Measurements from ENCODE around the gene SDK1.
"Not testable (repeated sequence)": the region's sequence is repeated elsewhere in the genome, so short reads cannot be mapped to it uniquely, and the experiment has no call there.

The SDK1 gene

DNA sequence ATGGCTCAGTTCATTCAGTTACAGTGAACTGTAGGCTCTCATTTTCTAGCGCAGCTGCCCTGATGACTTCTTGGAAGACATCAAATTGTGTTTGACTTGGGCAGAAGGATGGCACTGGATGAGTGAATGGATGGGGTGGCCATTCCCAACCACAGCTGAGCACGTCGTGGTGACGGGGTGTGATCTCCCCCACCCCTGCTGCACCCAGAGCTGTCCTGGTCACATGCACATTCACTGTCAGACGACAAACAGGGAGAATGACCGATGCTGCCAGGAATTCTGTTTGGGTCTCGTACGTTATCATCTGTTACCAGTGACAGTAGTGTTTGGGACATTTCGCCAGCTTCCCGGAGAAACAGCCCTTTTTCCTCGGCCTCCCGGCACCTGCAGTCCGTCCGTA, 623.2 kb downstream of the SDK1 start:
- DNase-seq (ENCODE audit: low read depth): no peak
- TF ChIP-seq, protein P1, sequence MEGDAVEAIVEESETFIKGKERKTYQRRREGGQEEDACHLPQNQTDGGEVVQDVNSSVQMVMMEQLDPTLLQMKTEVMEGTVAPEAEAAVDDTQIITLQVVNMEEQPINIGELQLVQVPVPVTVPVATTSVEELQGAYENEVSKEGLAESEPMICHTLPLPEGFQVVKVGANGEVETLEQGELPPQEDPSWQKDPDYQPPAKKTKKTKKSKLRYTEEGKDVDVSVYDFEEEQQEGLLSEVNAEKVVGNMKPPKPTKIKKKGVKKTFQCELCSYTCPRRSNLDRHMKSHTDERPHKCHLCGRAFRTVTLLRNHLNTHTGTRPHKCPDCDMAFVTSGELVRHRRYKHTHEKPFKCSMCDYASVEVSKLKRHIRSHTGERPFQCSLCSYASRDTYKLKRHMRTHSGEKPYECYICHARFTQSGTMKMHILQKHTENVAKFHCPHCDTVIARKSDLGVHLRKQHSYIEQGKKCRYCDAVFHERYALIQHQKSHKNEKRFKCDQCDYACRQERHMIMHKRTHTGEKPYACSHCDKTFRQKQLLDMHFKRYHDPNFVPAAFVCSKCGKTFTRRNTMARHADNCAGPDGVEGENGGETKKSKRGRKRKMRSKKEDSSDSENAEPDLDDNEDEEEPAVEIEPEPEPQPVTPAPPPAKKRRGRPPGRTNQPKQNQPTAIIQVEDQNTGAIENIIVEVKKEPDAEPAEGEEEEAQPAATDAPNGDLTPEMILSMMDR (IDR thresholded peaks at IDR 0.05; ENCODE audit: low read depth, low read length, missing control alignments): no peak
- no peak overlapping the region for H3K4me3 ChIP-seq (ENCODE audit: low read depth, low read length)
- in situ Hi-C loops (cut with HindIII; ENCODE audit: low sequenced_read_pairs): no loop called here

DNA sequence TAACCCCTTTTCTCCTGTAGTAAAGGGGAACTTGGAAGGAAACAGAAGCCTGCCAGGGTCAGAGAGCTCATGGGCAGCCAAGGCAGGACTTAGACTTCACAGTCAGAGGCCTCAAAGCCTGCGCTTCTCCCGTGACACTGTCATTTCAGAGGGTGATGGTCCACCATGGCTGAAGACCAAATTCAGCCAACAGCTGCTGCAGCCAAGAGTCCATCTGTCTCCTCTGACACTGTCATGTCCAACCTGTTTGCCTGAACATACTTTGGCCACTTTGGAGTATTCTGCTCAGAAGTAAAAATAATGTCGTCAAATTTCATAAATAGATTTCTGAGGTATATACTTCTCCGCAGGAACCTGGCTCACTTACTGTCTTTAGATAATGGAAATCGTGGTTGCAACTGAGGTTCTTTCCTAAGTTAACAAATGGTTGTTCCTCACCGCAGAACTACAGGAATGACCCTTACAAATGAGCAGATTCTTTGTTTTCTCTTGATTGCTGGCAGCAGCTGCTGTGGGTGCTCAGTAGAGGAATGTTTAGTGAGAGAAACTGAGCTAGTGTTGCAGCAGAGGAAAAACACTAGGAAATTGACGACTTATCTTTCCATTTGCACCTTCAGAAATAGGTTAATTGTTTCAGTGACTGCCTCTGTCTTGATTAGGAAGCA, 626.5 kb downstream of the SDK1 start:
- in situ Hi-C loops (cut with HindIII; ENCODE audit: low sequenced_read_pairs): no loop called here
- peak; percentile 81 for DNase-seq (ENCODE audit: low read depth)
- H3K4me3 ChIP-seq (ENCODE audit: low read depth, low read length): no peak overlapping the region
- TF ChIP-seq, protein P1 (IDR thresholded peaks at IDR 0.05; ENCODE audit: low read depth, low read length, missing control alignments): no peak

DNA sequence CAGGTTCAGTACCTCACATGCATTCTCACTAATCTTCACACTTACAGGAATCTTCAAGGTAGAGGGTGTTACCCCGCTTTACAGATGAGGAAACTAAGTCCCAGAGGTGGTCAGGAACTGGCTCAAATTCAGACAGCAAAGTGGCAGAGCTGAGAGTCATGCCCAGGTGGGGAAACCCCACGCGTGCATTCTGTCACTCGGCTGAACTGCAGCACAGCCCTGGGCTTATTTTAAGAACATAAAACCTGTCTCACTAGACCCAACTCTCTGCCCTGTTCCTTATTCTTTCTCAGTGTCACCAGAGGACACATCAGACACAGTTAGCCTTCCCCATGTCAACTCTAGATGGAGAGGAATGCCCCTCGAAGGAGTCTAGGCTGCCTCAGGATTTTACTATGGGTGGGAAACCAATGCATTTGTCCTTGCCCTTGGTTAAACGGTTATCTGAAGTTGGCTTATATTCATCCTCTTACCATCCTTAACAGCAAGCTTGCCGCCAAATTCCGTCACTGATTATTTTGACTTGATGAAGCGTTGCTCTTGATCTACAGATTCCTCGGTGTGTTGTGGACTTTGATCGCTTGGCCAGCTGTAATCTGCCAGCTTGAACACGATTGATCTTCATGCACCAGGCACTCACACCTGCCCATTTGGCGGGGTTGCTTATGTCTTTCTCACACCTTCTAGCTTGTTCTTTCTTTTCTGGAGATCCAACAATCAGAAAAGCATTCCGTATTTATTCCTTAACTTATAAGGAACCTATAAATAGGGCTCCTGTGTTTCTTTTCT, 627.9 kb downstream of the SDK1 start:
- DNase-seq (ENCODE audit: low read depth): no peak
- TF ChIP-seq, protein P1 (IDR thresholded peaks at IDR 0.05; ENCODE audit: low read depth, low read length, missing control alignments): no peak
- in situ Hi-C loops (cut with HindIII; ENCODE audit: low sequenced_read_pairs): no loop called here
- no peak overlapping the region for H3K4me3 ChIP-seq (ENCODE audit: low read depth, low read length)

DNA sequence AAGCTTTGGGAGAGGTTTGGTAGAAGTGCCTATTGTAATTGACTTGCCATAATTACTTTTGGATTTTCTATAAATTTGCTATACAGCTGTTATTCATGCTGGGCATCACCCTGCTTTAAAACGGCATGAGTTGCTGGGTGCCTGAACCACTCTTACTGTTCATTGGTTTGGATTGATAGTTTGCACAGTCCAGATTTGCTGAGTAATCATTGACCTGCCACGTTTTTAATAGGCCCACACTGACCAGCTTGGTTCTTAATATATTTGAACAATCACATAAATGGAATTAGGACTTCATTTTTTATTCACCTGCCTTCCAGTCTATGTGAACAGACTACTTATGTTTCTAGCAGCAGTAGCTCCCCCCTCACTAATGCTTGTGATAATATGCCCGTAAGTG, 630.8 kb downstream of the SDK1 start:
- H3K4me3 ChIP-seq (ENCODE audit: low read depth, low read length): no peak overlapping the region
- TF ChIP-seq, protein P1 (IDR thresholded peaks at IDR 0.05; ENCODE audit: low read depth, low read length, missing control alignments): no peak
- in situ Hi-C loops (cut with HindIII; ENCODE audit: low sequenced_read_pairs): no loop called here
- no peak for DNase-seq (ENCODE audit: low read depth)

DNA sequence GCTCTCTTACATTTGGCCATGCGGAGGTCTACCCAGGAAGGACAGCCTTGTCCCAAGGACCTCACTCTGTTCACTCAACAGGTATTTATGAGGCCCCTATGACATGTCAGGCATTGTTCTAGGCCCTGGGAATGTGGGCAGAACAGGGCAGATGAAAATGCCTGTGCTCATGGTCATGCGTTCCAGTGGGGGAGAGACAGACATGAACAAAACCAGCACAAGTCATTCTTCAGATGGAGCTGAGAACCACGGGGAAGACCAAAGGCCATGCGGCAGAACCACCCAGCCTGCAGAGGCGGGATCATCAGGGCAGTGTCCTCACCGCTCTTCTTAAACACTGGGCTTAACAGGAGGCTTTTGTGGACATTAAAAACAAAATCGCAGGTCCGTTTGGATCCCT, 636.1 kb downstream of the SDK1 start:
- TF ChIP-seq, protein P1 (IDR thresholded peaks at IDR 0.05; ENCODE audit: low read depth, low read length, missing control alignments): no peak
- no peak overlapping the region for H3K4me3 ChIP-seq (ENCODE audit: low read depth, low read length)
- DNase-seq (ENCODE audit: low read depth): no peak
- in situ Hi-C loops (cut with HindIII; ENCODE audit: low sequenced_read_pairs): no loop called here

DNA sequence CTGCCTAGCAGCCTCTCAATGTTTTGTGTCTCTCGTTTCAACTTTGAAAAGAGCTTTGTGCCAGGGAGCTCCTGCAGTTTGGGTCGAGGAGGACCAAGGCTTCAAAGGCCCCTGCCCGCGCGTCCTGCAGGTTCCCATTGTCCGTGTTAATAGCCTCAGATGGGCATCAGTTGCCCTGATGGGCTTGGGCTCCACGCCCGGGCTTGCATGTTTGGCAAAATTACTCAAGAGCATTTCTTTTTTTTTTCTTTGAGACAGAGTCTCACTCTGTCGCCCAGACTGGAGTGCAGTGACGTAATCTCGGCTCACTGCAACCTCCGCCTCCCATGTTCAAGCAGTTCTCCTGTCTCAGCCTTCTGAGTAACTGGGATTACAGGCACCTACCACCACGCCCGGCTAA, 636.6 kb downstream of the SDK1 start:
- no peak overlapping the region for H3K4me3 ChIP-seq (ENCODE audit: low read depth, low read length)
- DNase-seq (ENCODE audit: low read depth): no peak
- TF ChIP-seq, protein P1 (IDR thresholded peaks at IDR 0.05; ENCODE audit: low read depth, low read length, missing control alignments): no peak
- in situ Hi-C loops (cut with HindIII; ENCODE audit: low sequenced_read_pairs): no loop called here

DNA sequence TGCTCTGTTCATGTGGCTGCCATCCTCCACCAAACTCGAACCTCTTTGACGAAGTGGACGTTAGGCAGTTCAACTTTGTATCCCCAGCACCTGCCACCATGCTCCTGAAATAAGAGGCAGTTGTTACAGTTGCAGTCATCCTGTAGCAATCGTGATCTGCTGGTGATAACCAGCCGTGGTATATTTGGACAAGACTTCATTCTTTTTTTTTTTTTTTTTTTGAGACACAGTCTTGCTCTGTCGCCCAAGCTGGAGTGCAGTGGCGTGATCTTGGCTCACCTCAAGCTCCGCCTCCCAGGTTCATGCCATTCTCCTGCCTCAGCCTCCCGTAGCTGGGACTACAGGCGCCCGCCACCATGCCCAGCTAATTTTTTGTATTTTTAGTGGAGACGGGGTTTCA, 640.7 kb downstream of the SDK1 start:
- DNase-seq (ENCODE audit: low read depth); H3K4me3 ChIP-seq (ENCODE audit: low read depth, low read length): not testable (repeated sequence)
- in situ Hi-C loops (cut with HindIII; ENCODE audit: low sequenced_read_pairs): loop anchor here (5.0 kb wide), 1 partner anchor 49 kb away; no protein-coding TSS in a partner anchor

All from astrocyte of the cerebellum (primary cell).